GM19239 (cell line): ENCODE results near the gene SNTN.
"Not testable (repeated sequence)": the region's sequence is repeated elsewhere in the genome, so short reads cannot be mapped to it uniquely, and the experiment has no call there.

ENCODE experiments used
- DNase-seq: peaks from one replicate; pipeline ENCODE4 v3.0.0; 2011; ENCODE audit warnings: low spot score; ENCODE audit not compliant: insufficient read length
- FAIRE-seq: peaks from 2 replicates; lab custom pipeline; 2011; peaks lifted over from hg19 to GRCh38; lab: Jason Lieb, UNC

The SNTN gene

GRCh38 chr3:63652066-63652725 lies at the start of gene SNTN:
TSS of gene SNTN (plus strand) at chr3:63652675. CDS start at chr3:63652688, 13 bp downstream.
- no peak for FAIRE-seq

GRCh38 chr3:63607716-63608115 lies 44.8 kb upstream of the SNTN start:
- DNase-seq (no peak), FAIRE-seq (no peak)

More at GRCh38 chr3:63652066-63652725, at the start of gene SNTN:
- DNase-seq = no peak

GRCh38 chr3:63609408-63609807 lies 43.1 kb upstream of the SNTN start:
- FAIRE-seq = no peak
- DNase-seq = no peak

GRCh38 chr3:63609834-63610233 lies 42.6 kb upstream of the SNTN start:
- DNase-seq (no peak), FAIRE-seq (no peak)

DNA sequence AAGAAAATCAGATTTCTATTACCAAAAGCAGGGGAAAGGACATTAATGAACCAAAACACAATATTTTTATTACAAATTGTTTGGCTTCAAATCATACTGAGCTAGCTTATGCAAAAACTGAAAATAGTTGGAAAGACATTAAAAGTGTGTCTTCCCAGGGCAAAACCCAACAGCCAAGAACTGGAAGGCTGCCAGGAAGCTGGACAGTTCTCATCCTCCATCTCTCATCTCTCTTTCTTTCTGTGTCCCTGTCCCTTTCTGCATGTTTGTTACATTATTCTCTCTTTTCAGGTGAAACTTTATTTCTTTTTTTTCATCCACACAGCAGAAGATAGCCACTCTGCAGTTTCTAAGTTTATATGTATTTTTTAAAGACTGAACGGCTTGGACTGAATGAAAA lies 41.1 kb upstream of the SNTN start:
- no peak for FAIRE-seq
- DNase-seq = no peak

- FAIRE-seq (no peak), DNase-seq (no peak)
These were observed 38.9 kb upstream of the SNTN start for GRCh38 chr3:63613561-63613960.

DNA sequence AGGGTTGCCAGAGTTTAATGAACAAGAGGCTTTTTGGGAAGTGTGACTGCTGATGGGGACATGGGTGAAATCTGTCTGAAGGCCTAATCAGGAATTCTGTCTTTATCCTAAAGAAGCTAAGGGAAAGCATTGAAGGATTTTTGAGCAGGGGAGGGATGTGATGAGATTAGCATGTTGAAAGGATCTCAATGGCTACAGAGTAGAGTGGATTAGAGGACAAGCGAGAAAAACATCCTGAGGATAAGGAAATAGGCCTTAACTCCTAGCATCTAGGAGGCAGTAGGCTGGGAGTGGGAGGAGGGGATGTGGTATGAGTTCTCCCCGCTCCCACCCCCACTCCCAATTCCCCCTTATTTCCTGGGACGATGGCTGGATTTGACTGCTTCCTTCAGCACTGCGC lies 35.1 kb upstream of the SNTN start:
- DNase-seq = no peak
- FAIRE-seq = no peak

- FAIRE-seq (no peak), DNase-seq (no peak)
These were observed 27.4 kb upstream of the SNTN start for GRCh38 chr3:63624941-63625560.

GRCh38 chr3:63631670-63632069 lies 20.8 kb upstream of the SNTN start:
- DNase-seq (no peak), FAIRE-seq (no peak)

DNA sequence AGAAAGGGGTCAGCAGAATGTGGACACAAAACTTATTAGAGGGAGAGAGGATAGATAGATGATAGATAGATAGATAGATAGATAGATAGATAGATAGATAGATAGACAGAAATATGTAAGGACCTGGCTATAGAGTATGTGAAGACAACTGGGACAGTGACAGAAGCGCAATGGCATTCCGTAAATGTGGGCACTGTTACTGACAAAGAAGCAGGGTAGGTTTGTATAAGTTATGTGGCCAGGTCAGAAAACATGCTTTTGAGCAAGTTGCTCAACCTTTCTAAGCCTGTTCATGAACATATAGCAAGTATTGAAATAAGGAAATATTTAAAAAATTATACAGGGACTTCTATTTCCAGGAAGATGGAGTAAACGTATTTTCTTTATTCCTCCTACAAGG lies 17.3 kb upstream of the SNTN start:
- no peak for FAIRE-seq

DNA sequence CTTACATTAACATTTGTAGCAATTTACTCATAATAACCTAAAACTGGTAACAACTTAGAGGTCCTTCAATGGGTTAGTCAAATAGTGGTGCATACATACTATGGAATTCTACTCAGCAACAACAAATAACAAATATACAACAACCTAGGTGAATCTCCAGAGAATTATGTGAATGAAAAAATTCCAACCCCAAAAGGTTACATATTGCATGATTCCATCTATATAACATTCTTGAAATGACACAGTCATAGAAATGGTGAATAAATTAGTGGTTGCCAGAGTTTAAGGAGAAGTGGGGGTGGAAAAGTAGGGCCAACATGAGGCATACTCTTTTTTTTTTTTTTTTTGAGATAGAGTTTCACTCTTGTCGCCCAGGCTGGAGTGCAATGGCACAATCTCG lies 12.7 kb upstream of the SNTN start:
- no peak for FAIRE-seq

More for the DNA sequence above, 17.3 kb upstream of the SNTN start:
- DNase-seq = no peak

GRCh38 chr3:63642488-63642887 lies 10.0 kb upstream of the SNTN start:
- DNase-seq (no peak), FAIRE-seq (no peak)

More for the DNA sequence above, 12.7 kb upstream of the SNTN start:
- DNase-seq = no peak

DNA sequence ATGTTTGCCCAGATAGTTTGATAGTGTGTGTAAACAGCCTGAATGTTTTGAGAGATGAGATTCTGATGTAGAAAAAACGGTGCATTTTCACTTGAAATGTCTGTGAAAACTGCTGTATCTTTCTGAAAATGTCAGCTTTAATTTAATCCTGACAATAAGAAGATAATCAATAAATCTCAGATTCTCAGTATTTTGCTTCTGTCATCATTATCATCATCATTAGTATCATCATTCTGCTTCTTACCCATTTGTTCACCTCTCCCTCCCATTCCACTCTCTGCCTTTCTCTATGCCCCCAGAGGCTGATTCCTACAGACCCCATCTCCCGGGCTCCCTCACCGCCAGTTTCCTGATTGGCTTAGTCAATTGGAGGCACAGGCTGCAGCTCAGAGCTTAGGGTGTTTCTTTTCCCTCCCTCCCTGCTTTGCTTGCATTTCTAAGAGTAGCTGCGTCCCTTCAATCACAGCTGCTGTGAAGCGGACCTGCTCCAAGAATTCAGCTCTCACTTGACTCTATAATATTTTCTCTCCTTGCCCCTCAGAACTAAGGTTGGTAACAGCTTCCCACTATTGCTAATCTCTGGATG lies 8.2 kb upstream of the SNTN start:
- FAIRE-seq = no peak
- no peak for DNase-seq

- FAIRE-seq, DNase-seq: not testable (repeated sequence)
These were observed 7.3 kb upstream of the SNTN start for GRCh38 chr3:63644928-63645781.

- DNase-seq = no peak
- no peak for FAIRE-seq
These were observed 1.7 kb downstream of the SNTN start for GRCh38 chr3:63654211-63654610.

DNA sequence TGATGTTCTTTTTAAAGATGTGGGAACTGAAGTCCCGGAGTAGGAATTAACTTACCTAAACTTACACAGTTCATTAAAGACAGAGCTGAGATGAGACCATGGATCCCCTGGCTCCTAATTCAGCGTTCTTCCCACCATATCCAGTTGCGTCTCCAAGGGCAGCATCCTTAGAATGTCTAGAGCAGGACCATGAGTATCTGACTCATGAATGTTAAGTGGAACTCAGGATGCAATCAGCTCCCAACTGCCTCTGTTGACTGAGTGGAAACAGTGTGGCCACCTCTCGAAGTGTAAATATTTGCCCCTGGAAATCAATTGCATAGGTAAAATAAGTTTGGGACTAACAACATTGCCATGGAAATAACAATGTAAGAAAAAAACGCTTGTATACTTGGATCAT lies 2.5 kb downstream of the SNTN start:
- FAIRE-seq = no peak
- no peak for DNase-seq

DNA sequence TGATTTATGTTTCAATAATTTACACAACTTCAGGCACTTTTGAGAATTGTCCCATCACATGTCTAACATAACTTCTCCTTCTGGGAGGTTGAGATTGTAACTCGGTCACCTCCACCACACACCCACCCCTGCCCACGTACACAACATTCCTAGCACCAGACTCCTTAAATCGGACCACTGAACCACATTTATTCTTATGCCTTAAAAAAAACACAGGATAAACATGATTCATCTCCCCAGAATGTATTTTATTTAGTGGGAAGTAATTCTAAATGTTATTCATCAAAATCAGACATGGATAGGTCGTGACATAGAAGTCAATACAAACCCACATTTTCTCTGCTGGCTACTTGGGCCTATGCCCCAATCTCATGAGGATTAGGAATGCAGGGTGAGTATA lies 3.0 kb downstream of the SNTN start:
- no peak for DNase-seq
- no peak for FAIRE-seq

DNA sequence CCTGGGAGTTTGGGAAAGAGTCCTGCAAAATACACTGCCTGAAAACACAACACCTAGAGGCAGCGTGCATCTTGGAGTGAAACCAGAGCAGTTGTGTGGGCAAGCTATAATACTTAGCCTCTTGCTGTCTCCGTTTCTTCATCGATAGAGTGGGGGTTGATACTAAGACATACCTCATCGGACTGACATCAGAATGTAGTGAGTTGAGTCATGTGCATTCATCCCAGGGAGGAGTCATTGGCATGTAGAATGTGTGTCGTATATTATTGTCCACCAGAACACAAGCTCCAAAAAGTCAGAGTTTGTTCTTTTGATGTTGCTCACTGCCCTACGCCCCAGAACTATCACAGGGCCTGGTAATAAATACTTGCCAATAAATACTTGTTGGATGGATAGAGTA lies 4.3 kb downstream of the SNTN start:
- FAIRE-seq = no peak

GRCh38 chr3:63661242-63661641 lies 8.8 kb downstream of the SNTN start:
- DNase-seq (no peak), FAIRE-seq (no peak)

More for the DNA sequence above, 4.3 kb downstream of the SNTN start:
- no peak for DNase-seq

DNA sequence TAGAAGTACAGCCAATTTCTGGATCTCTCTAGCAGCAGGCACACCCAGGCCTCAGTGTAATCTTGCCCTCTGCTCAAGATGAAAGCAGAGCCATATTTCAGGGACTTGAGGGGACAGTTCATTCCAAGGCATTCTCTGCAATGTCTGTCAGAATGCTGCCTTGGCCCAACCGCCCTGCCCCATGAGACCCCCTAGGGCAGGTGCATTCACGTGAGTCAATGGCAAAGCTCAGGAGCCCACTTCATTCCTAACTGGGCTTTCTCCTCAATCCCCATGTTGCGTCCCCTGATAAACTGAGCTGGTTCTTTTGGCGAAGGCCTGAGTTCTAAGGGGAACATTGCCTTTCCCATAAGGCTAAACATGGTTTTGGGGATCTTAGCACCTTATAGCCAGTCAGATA lies 9.5 kb downstream of the SNTN start:
- FAIRE-seq = no peak
- no peak for DNase-seq

GRCh38 chr3:63662500-63662899 lies 10.0 kb downstream of the SNTN start:
- no peak for FAIRE-seq
- DNase-seq = no peak
